Osteocyte (in vitro differentiated cells): Measurements from ENCODE around the gene ADAMTSL3. TPM values are rescaled to one million over a fixed set of nuclear protein-coding genes. Genes with fewer than 3 reads are reported as not detected.

Experiments used
- DNase-seq: peaks from one replicate; pipeline ENCODE4 v3.0.0; 2021; ENCODE audit warnings: mixed read lengths; ENCODE audit not compliant: unreplicated experiment; ENCODE audit errors: extremely low spot score
- H3K27ac Mint-ChIP-seq: one replicate; pipeline ENCODE4 v1.8.0; 2021; ENCODE audit warnings: mild to moderate bottlenecking, mixed read lengths; ENCODE audit not compliant: unreplicated experiment
- H3K27me3 Mint-ChIP-seq: one replicate; pipeline ENCODE4 v1.8.0; 2021; ENCODE audit warnings: mixed read lengths; ENCODE audit not compliant: unreplicated experiment
- H3K36me3 Mint-ChIP-seq: one replicate; pipeline ENCODE4 v1.8.0; 2021; ENCODE audit warnings: mixed read lengths; ENCODE audit not compliant: unreplicated experiment
- H3K4me1 Mint-ChIP-seq: one replicate; pipeline ENCODE4 v1.8.0; 2021; ENCODE audit warnings: mixed read lengths; ENCODE audit not compliant: unreplicated experiment
- H3K4me3 Mint-ChIP-seq: one replicate; pipeline ENCODE4 v1.8.0; 2021; ENCODE audit warnings: mild to moderate bottlenecking, moderate library complexity, mixed read lengths; ENCODE audit not compliant: unreplicated experiment
- H3K9me3 Mint-ChIP-seq: one replicate; pipeline ENCODE4 v1.8.0; 2021; ENCODE audit warnings: mixed read lengths; ENCODE audit not compliant: unreplicated experiment
- CTCF ChIP-seq: fragments of 200-600 bp; sonication (generic); IDR thresholded peaks from 2 replicates; pipeline ENCODE4 v1.5.0; 2021; ENCODE audit warnings: antibody characterized with exemption, mild to moderate bottlenecking, moderate library complexity
- long read RNA-seq: library from polyadenylated mRNA; unstranded; transcript quantifications from one replicate; pipeline ENCODE4 v2.0.0, GENCODE V29; 2021
- total RNA-seq: library from RNA; stranded (reverse); gene quantifications from 2 replicates; pipeline ENCODE4 v1.2.1, GENCODE V29; 2021

ADAMTSL3 gene
- not detected in 2 replicates for total RNA-seq
- long read RNA-seq, result 0 reads

- no peaks in the 10 kb centered on the region for H3K4me1 Mint-ChIP-seq
- DNase-seq, result no peak
- H3K9me3 Mint-ChIP-seq, result no peaks in the 10 kb centered on the region
- H3K36me3 Mint-ChIP-seq, result no peaks in the 10 kb centered on the region
- no peak for TF ChIP-seq CTCF
- no peak within 1 kb of the TSS for H3K4me3 Mint-ChIP-seq
- peaks cover 34% of the 10 kb centered on the region for H3K27me3 Mint-ChIP-seq
- H3K27ac Mint-ChIP-seq, result no peak within 1 kb of the TSS
Observed at GRCh38 chr15:83653639-83654378, at the start of gene ADAMTSL3. Gene ADAMTSL3, plus strand, starts transcription at chr15:83654123. Its CDS starts 1,639 bp downstream, at chr15:83655762.

GRCh38 chr15:83604549-83604948 lies 49.4 kb upstream of the ADAMTSL3 start:
- Mint-ChIP-seq H3K4me3 (no peak overlapping the region), H3K36me3 (no peaks in the 10 kb centered on the region), H3K4me1 (no peaks in the 10 kb centered on the region), H3K27me3 (no peaks in the 10 kb centered on the region), H3K27ac (no peak overlapping the region), H3K9me3 (peaks cover 21% of the 10 kb centered on the region)
- no peak for DNase-seq
- TF ChIP-seq CTCF, result no peak

- Mint-ChIP-seq H3K36me3 (no peaks in the 10 kb centered on the region), H3K4me1 (no peaks in the 10 kb centered on the region), H3K4me3 (no peak overlapping the region), H3K9me3 (peaks cover 13% of the 10 kb centered on the region), H3K27ac (no peak overlapping the region), H3K27me3 (no peaks in the 10 kb centered on the region)
- TF ChIP-seq CTCF, result no peak
- DNase-seq, result no peak
Observed at GRCh38 chr15:83605111-83605945, 48.6 kb upstream of the ADAMTSL3 start.

- H3K36me3 Mint-ChIP-seq, result no peaks in the 10 kb centered on the region
Observed at GRCh38 chr15:83610132-83610531, 43.8 kb upstream of the ADAMTSL3 start.

More at GRCh38 chr15:83610132-83610531, 43.8 kb upstream of the ADAMTSL3 start:
- H3K9me3 Mint-ChIP-seq, result peaks cover 3% of the 10 kb centered on the region
- H3K4me1 Mint-ChIP-seq, result no peaks in the 10 kb centered on the region
- H3K4me3 Mint-ChIP-seq, result no peak overlapping the region
- TF ChIP-seq CTCF, result no peak
- H3K27ac Mint-ChIP-seq, result no peak overlapping the region
- no peaks in the 10 kb centered on the region for H3K27me3 Mint-ChIP-seq
- DNase-seq, result no peak
